ENCODE results near the gene CDC73. TPM values are rescaled to one million over a fixed set of nuclear protein-coding genes. Genes with fewer than 3 reads are reported as not detected.
A peak's percentile ranks its signal among the peaks of the same experiment; 100 is the strongest.
"Not testable (repeated sequence)": the region's sequence is repeated elsewhere in the genome, so short reads cannot be mapped to it uniquely, and the experiment has no call there.

CDC73 gene
- total RNA-seq, 2 experiments from 2014 or later = 40.8 to 52.4 TPM

GRCh38 chr1:193264313-193265065 is 142.7 kb downstream of the CDC73 start:
- Mint-ChIP-seq H3K4me1 (peaks cover 2% of the 10 kb centered on the region), H3K27me3 (no peaks in the 10 kb centered on the region), H3K4me3 (no peak overlapping the region), H3K36me3 (ENCODE audit: low read depth) (peaks cover 20% of the 10 kb centered on the region), H3K9me3 (ENCODE audit: low read depth) (no peaks in the 10 kb centered on the region), H3K27ac (no peak overlapping the region)
- intact Hi-C loops (cut with DNase I, micrococcal nuclease) = no loop called here
- ATAC-seq (no peak), DNase-seq (no peak)
- POLR2A ChIA-PET = no interaction called here
- CTCF ChIA-PET = interaction anchor here (0.7 kb wide), 1 partner anchor 25 kb away, joined by 3 read pairs; no protein-coding TSS in a partner anchor

DNA sequence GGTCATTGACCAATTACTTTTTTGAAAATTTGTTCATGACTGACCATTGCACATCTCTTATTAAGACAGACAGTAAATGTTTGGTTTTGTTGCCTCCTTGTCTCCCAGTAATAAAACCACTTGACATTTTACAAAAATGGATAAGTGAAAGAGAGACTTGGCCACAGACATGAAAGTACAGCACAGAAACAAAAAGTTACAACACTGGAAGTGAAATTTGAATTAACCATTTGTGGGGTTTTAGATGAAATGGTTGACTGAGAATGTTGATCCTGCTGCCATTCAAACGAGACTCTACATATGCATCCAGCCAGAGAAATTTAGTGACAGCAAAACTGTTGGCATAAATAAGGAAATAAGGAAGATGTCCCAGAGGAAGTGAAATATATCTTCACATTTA is 143.9 kb downstream of the CDC73 start:
- Mint-ChIP-seq H3K36me3 (ENCODE audit: low read depth) (peaks cover 20% of the 10 kb centered on the region), H3K27me3 (no peaks in the 10 kb centered on the region), H3K4me3 (no peak overlapping the region), H3K9me3 (ENCODE audit: low read depth) (no peaks in the 10 kb centered on the region), H3K4me1 (peaks cover 2% of the 10 kb centered on the region), H3K27ac (no peak overlapping the region)
- CTCF ChIA-PET = no interaction called here
- ATAC-seq = no peak
- intact Hi-C loops (cut with DNase I, micrococcal nuclease) = no loop called here
- POLR2A ChIA-PET = no interaction called here
- DNase-seq = no peak

DNA sequence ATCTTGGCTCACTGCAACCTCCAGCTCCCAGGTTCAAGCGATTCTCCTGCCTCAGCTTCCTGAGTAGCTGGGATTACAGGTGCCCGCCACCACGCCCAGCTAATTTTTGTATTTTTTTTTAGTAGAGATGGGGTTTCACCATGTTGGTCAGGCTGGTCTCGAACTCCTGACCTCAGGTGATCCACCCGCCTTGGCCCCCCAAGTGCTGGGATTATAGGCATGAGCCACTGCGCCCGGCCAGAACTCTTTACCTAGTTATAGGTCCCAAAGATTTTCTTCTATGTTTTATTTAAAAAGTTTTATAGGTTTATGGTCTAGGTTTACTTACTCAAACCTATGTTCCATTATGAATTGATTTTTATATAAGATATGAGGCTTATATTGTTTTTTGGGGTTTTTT is 145.0 kb downstream of the CDC73 start:
- H3K4me3 Mint-ChIP-seq; H3K27me3 Mint-ChIP-seq; DNase-seq; H3K4me1 Mint-ChIP-seq; intact Hi-C loops (cut with DNase I, micrococcal nuclease); CTCF ChIA-PET; H3K9me3 Mint-ChIP-seq (ENCODE audit: low read depth); POLR2A ChIA-PET; ATAC-seq; H3K27ac Mint-ChIP-seq: not testable (repeated sequence)
- H3K36me3 Mint-ChIP-seq (ENCODE audit: low read depth) = peaks cover 25% of the 10 kb centered on the region

GRCh38 chr1:193270996-193271395 is 149.2 kb downstream of the CDC73 start:
- H3K36me3 Mint-ChIP-seq (ENCODE audit: low read depth) = peaks cover 18% of the 10 kb centered on the region
- no peaks in the 10 kb centered on the region for H3K4me1 Mint-ChIP-seq
- H3K27ac Mint-ChIP-seq = no peak overlapping the region
- ChIA-PET POLR2A (no interaction called here), CTCF (interaction anchor here (0.6 kb wide), 1 partner anchor 391 kb away, joined by 4 read pairs; no protein-coding TSS in a partner anchor)
- no peaks in the 10 kb centered on the region for H3K27me3 Mint-ChIP-seq
- H3K9me3 Mint-ChIP-seq (ENCODE audit: low read depth) = peaks cover 9% of the 10 kb centered on the region
- intact Hi-C loops (cut with DNase I, micrococcal nuclease) = no loop called here
- DNase-seq (no peak), ATAC-seq (no peak)
- H3K4me3 Mint-ChIP-seq = no peak overlapping the region

- no peaks in the 10 kb centered on the region for H3K27me3 Mint-ChIP-seq
- ChIA-PET POLR2A (no interaction called here), CTCF (interaction anchor here (0.6 kb wide), 1 partner anchor 214 kb away, joined by 3 read pairs; no protein-coding TSS in a partner anchor)
- peaks cover 9% of the 10 kb centered on the region for H3K9me3 Mint-ChIP-seq (ENCODE audit: low read depth)
- peaks cover 17% of the 10 kb centered on the region for H3K36me3 Mint-ChIP-seq (ENCODE audit: low read depth)
- H3K27ac Mint-ChIP-seq = no peak overlapping the region
- no peak overlapping the region for H3K4me3 Mint-ChIP-seq
- DNase-seq (peak; percentile 10), ATAC-seq (no peak)
- H3K4me1 Mint-ChIP-seq = no peaks in the 10 kb centered on the region
- intact Hi-C loops (cut with DNase I, micrococcal nuclease) = no loop called here
Measured at GRCh38 chr1:193275773-193276172, 153.9 kb downstream of the CDC73 start.

DNA sequence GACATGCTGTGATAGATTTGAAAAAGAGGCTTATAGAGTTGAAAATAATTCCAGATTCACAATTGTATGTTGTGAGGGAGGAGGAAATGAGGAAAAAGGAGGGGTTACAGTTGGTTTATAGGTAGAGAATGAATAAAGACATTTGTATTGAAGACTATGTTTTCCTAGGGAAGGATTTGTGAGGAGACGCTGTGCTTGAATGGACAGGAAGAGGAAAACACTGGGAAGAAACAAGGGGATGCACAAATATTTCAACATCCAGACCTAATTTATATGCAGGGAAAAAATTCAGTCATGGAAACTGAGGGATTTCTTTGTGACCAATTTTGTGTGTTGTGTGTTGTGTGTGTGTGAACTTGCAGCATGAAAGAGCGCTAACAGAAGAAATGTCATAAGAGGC is 157.1 kb downstream of the CDC73 start:
- DNase-seq (no peak), ATAC-seq (no peak)
- no peaks in the 10 kb centered on the region for H3K9me3 Mint-ChIP-seq (ENCODE audit: low read depth)
- POLR2A ChIA-PET = no interaction called here
- peaks cover 9% of the 10 kb centered on the region for H3K4me1 Mint-ChIP-seq
- peaks cover 4% of the 10 kb centered on the region for H3K36me3 Mint-ChIP-seq (ENCODE audit: low read depth)
- CTCF ChIA-PET = no interaction called here
- H3K27me3 Mint-ChIP-seq = no peaks in the 10 kb centered on the region
- H3K27ac Mint-ChIP-seq = no peak overlapping the region
- H3K4me3 Mint-ChIP-seq = no peak overlapping the region
- intact Hi-C loops (cut with DNase I, micrococcal nuclease) = no loop called here

GRCh38 chr1:193281894-193282293 is 160.1 kb downstream of the CDC73 start:
- CTCF ChIA-PET = no interaction called here
- Mint-ChIP-seq H3K27ac (no peak overlapping the region), H3K4me3 (no peak overlapping the region), H3K9me3 (ENCODE audit: low read depth) (no peaks in the 10 kb centered on the region), H3K4me1 (peaks cover 15% of the 10 kb centered on the region), H3K27me3 (no peaks in the 10 kb centered on the region), H3K36me3 (ENCODE audit: low read depth) (no peaks in the 10 kb centered on the region)
- DNase-seq (no peak), ATAC-seq (no peak)
- POLR2A ChIA-PET = no interaction called here
- intact Hi-C loops (cut with DNase I, micrococcal nuclease) = no loop called here

GRCh38 chr1:193283016-193283415 is 161.2 kb downstream of the CDC73 start:
- CTCF ChIA-PET = interaction anchor here (1.0 kb wide), 1 partner anchor 88 kb away, joined by 3 read pairs; no protein-coding TSS in a partner anchor
- no peaks in the 10 kb centered on the region for H3K9me3 Mint-ChIP-seq (ENCODE audit: low read depth)
- ATAC-seq = no peak
- H3K4me3 Mint-ChIP-seq = no peak overlapping the region
- no peak overlapping the region for H3K27ac Mint-ChIP-seq
- POLR2A ChIA-PET = no interaction called here
- intact Hi-C loops (cut with DNase I, micrococcal nuclease) = no loop called here
- H3K27me3 Mint-ChIP-seq = no peaks in the 10 kb centered on the region
- no peaks in the 10 kb centered on the region for H3K36me3 Mint-ChIP-seq (ENCODE audit: low read depth)
- peaks cover 15% of the 10 kb centered on the region for H3K4me1 Mint-ChIP-seq
- DNase-seq = no peak

- ATAC-seq = no peak
- Mint-ChIP-seq H3K9me3 (ENCODE audit: low read depth) (no peaks in the 10 kb centered on the region), H3K4me3 (no peak overlapping the region), H3K27ac (no peak overlapping the region), H3K4me1 (peaks cover 15% of the 10 kb centered on the region), H3K36me3 (ENCODE audit: low read depth) (no peaks in the 10 kb centered on the region), H3K27me3 (no peaks in the 10 kb centered on the region)
- ChIA-PET CTCF (no interaction called here), POLR2A (no interaction called here)
- no peak for DNase-seq
- intact Hi-C loops (cut with DNase I, micrococcal nuclease) = no loop called here
Measured at GRCh38 chr1:193284219-193284618, 162.4 kb downstream of the CDC73 start.

DNA sequence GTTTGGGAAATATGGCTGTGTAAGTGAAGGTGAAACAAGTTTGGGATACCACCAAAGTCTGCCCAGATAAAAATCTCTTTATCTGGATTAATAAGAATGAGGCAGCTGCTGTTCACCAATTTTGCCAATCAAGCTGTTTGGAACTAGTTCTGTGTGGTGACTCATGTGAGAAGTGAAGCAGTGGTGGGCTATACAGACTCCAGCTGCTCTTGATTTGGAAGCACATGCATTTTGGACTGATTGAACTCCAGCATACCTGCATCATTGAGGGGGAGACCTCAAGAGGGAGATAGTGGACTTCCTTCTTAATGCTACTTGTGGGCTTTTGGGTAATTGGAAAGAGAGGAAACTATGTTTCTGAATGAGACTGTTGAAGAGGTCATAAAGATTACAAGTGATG is 163.8 kb downstream of the CDC73 start:
- ATAC-seq = no peak

DNA sequence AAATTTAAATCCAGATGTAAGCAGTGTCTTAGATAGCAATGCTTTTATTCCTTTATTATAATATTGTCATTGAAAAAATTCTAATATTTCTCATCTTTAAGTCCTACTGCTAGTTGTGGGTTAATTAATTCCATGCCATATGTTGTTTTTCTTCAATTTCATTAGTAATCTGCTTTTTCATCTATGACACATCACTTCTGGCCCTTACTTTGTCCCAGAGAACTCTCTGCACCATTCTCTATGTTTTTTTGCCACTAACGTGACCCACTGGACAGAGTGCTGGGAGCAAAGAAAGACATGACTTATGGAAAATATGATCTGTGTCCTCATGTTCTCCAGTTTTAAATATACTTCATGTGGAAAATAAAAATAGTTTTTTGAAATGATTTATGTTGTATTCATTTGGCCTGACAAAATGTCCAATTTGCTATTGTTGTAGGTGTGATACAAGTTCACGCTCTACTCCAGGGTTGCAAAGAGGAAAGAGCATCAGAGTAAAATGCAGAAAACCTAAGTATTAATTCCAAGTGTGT is 166.8 kb downstream of the CDC73 start:
- ATAC-seq; CTCF ChIA-PET; H3K27me3 Mint-ChIP-seq; POLR2A ChIA-PET; H3K4me3 Mint-ChIP-seq; intact Hi-C loops (cut with DNase I, micrococcal nuclease); H3K27ac Mint-ChIP-seq; H3K4me1 Mint-ChIP-seq; DNase-seq; H3K36me3 Mint-ChIP-seq (ENCODE audit: low read depth); H3K9me3 Mint-ChIP-seq (ENCODE audit: low read depth): not testable (repeated sequence)

More for the DNA sequence above, 163.8 kb downstream of the CDC73 start:
- intact Hi-C loops (cut with DNase I, micrococcal nuclease) = no loop called here
- Mint-ChIP-seq H3K27me3 (no peaks in the 10 kb centered on the region), H3K4me1 (peaks cover 15% of the 10 kb centered on the region), H3K9me3 (ENCODE audit: low read depth) (no peaks in the 10 kb centered on the region), H3K36me3 (ENCODE audit: low read depth) (no peaks in the 10 kb centered on the region), H3K4me3 (no peak overlapping the region), H3K27ac (no peak overlapping the region)
- ChIA-PET POLR2A (no interaction called here), CTCF (no interaction called here)
- DNase-seq = no peak

DNA sequence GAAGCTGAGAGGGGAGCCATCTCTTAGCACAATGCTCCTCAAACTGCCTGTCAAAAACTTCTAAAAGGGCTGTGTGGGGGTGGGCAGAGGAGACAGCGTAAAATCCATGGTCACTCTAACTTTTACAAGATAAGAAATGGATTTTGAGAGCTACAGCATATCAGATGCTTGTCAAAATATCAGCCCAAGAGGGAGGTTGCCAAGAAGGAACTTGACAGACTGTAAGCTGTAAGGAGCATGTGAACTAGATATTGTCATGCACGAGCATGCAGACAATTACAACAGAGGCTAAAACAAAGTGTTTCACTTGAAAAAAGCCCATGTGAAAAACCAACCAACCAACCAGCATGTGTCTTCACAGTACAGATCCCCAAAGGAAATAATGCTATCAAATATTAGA is 171.9 kb downstream of the CDC73 start:
- POLR2A ChIA-PET = no interaction called here
- intact Hi-C loops (cut with DNase I, micrococcal nuclease) = no loop called here
- CTCF ChIA-PET = no interaction called here

More for the DNA sequence above, 171.9 kb downstream of the CDC73 start:
- no peaks in the 10 kb centered on the region for H3K4me1 Mint-ChIP-seq
- no peaks in the 10 kb centered on the region for H3K9me3 Mint-ChIP-seq (ENCODE audit: low read depth)
- no peak for DNase-seq
- no peak for ATAC-seq
- no peak overlapping the region for H3K4me3 Mint-ChIP-seq
- no peak overlapping the region for H3K27ac Mint-ChIP-seq
- no peaks in the 10 kb centered on the region for H3K27me3 Mint-ChIP-seq
- no peaks in the 10 kb centered on the region for H3K36me3 Mint-ChIP-seq (ENCODE audit: low read depth)
